AG04449 (cell line): Measurements from ENCODE around the gene MYMK.

Experiments used
- CTCF ChIA-PET: fragments of 350-600 bp; formaldehyde crosslinking; extraction: SDS; loops from one replicate; lab custom pipeline; 2021; ENCODE audit warnings: antibody characterized with exemption; lab: Yijun Ruan, JAX
- POLR2A ChIA-PET: fragments of 400-600, 350-600 bp; formaldehyde crosslinking; extraction: SDS; loops from one replicate; lab custom pipeline; 2020; ENCODE audit warnings: antibody characterized with exemption, inconsistent platforms; lab: Yijun Ruan, JAX
- DNase-seq: peaks from one replicate; pipeline ENCODE4 v3.0.0-alpha.2; 2010; ENCODE audit warnings: low read depth, low spot score
- H3K4me3 ChIP-seq: 2 replicates; pipeline ENCODE4 v1.5.1; 2011; ENCODE audit warnings: low read depth, mild to moderate bottlenecking, control low read depth, low read length
- CTCF ChIP-seq: IDR thresholded peaks from one replicate; pipeline ENCODE4 v1.5.1; 2011; ENCODE audit warnings: mild to moderate bottlenecking, moderate library complexity, low read length, control low read depth, inconsistent platforms; ENCODE audit not compliant: insufficient read depth; ENCODE audit errors: missing control alignments

Gene MYMK

GRCh38 chr9:133464638-133465037, 60.1 kb downstream of the MYMK start:
- CTCF ChIA-PET: interaction anchor here (1.1 kb wide), 1 partner anchor 22 kb away, joined by 3 read pairs; no protein-coding TSS in a partner anchor
- no peak for TF ChIP-seq CTCF
- DNase-seq: no peak
- H3K4me3 ChIP-seq: no peak overlapping the region
- POLR2A ChIA-PET: no interaction called here
